TTC549 (cell line): ENCODE measurements around the gene RSAD2.
"Not testable (repeated sequence)": the region's sequence is repeated elsewhere in the genome, so short reads cannot be mapped to it uniquely, and the experiment has no call there.

Experiments
- FAIRE-seq: peaks from 2 replicates; lab custom pipeline; 2012; peaks lifted over from hg19 to GRCh38; lab: Jason Lieb, UNC

The RSAD2 gene, protein sequence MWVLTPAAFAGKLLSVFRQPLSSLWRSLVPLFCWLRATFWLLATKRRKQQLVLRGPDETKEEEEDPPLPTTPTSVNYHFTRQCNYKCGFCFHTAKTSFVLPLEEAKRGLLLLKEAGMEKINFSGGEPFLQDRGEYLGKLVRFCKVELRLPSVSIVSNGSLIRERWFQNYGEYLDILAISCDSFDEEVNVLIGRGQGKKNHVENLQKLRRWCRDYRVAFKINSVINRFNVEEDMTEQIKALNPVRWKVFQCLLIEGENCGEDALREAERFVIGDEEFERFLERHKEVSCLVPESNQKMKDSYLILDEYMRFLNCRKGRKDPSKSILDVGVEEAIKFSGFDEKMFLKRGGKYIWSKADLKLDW

DNA sequence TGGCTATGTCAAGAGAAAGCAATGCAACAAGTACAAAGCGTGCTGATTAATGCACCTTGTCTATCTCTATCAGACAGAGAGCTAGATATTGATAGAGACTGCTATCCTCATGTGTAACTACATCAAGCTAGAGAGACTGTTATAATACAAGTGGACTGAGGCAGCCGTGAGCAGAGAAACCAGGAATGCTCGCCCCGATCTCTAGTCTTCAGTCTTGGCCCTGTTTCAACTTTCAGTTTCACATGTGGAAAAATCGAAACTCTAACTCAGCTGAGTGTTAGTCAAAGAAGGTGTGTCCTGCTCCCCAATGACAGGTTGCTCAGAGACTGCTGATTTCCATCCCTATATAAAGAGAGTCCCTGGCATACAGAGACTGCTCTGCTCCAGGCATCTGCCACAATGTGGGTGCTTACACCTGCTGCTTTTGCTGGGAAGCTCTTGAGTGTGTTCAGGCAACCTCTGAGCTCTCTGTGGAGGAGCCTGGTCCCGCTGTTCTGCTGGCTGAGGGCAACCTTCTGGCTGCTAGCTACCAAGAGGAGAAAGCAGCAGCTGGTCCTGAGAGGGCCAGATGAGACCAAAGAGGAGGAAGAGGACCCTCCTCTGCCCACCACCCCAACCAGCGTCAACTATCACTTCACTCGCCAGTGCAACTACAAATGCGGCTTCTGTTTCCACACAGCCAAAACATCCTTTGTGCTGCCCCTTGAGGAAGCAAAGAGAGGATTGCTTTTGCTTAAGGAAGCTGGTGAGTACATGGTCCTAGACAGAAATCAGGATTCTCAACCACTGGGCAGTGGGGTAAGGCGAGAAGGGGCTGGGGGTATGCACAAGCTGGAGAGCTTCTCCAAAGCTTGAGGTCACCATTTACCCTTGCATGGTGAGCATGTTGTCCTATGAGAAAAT, at the start of gene RSAD2:
TSS of gene RSAD2 (plus strand) at position 376 of the 903 bp plus-strand sequence. CDS start at position 400, 24 bp downstream.
- no peak for FAIRE-seq

- FAIRE-seq: peak; percentile 86
Observed at GRCh38 chr2:6828299-6828584, 49.3 kb upstream of the RSAD2 start.

DNA sequence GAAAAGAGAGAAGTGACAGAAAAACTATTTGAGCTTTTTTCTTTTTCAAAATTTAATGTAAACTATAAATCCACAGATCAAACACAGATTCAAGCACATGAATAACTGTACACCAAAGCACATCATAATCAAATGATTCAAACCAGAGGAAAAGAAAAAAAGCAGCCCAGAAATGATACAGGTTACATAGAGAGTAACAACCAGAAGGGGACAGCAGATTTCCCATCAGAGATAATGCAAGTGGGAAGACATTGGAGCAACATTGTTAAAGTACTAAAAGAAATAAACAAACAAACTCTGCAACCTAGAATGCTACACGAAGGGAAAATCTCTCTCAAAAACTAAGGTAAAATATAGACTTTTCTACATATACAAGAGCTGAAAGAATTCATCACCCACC, 46.3 kb upstream of the RSAD2 start:
- no peak for FAIRE-seq

- FAIRE-seq: no peak
Observed at GRCh38 chr2:6832596-6833299, 44.8 kb upstream of the RSAD2 start.

DNA sequence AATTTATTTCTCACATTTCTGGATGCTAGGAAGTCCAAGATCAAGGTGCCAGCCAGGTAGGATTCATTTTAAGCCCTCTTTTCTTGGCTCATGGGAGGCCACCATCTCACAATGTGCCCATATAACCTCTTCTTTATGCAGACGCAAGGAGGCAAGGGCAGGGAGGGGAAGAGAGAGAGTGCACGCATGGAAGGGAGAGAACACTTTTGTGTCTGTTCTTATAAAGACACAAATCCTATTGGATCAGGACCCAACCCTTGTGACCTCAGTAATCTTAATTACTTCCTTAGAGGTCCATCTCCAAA, 44.3 kb upstream of the RSAD2 start:
- FAIRE-seq: no peak

DNA sequence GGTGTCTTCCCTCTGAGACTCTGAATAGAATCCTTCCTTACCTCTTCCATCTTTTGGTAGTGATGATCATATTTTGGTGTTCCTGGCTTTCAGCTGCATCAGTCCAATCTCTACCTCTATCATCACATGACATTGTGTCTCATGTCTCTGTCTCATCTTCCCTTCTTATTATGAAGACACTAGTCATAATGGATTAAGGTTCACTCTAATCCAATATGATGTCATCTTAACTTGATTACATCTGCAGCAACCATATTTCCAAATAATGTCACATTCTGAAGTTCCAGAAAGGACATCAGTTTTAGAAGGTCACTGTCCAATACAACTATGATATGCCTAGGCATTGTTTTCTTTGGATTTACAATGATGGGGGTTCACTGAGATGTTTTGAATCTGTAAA, 43.4 kb upstream of the RSAD2 start:
- no peak for FAIRE-seq

GRCh38 chr2:6835467-6835866, 42.1 kb upstream of the RSAD2 start:
- FAIRE-seq: no peak

DNA sequence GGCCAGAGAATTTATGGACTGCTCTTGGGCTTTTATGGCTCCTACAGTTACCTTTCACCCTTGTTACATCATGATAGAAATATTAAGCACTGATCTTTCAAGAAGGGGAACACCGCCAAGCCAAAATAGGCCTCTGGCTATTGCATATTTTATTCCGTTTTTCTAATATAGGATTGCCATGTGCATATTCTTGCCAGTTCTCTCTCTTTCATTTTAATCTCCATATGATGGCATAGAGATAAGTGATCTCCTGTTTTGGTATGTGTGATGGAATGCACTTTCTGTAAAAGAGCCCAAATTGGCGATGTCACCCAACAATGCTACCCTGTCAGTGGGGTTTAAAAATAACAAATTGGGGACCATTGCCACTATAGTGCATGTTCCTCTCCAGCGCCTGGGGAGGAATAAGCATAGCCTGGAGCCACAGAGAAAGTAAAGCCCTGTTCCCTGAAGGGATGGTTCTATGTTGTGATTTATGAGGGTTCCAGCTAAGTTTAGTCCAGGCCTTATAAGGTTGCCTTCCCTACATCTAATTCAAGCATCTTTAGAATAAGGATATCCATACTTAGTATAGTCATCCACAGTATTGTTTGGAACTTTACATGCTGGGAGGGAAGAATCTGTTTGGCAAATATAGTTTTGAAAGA, 38.8 kb upstream of the RSAD2 start:
- no peak for FAIRE-seq

GRCh38 chr2:6841537-6842287, 35.9 kb upstream of the RSAD2 start:
- no peak for FAIRE-seq

GRCh38 chr2:6845312-6845711, 32.3 kb upstream of the RSAD2 start:
- FAIRE-seq: no peak

- no peak for FAIRE-seq
Observed at GRCh38 chr2:6845903-6846302, 31.7 kb upstream of the RSAD2 start.

- no peak for FAIRE-seq
Observed at GRCh38 chr2:6846540-6846939, 31.0 kb upstream of the RSAD2 start.

DNA sequence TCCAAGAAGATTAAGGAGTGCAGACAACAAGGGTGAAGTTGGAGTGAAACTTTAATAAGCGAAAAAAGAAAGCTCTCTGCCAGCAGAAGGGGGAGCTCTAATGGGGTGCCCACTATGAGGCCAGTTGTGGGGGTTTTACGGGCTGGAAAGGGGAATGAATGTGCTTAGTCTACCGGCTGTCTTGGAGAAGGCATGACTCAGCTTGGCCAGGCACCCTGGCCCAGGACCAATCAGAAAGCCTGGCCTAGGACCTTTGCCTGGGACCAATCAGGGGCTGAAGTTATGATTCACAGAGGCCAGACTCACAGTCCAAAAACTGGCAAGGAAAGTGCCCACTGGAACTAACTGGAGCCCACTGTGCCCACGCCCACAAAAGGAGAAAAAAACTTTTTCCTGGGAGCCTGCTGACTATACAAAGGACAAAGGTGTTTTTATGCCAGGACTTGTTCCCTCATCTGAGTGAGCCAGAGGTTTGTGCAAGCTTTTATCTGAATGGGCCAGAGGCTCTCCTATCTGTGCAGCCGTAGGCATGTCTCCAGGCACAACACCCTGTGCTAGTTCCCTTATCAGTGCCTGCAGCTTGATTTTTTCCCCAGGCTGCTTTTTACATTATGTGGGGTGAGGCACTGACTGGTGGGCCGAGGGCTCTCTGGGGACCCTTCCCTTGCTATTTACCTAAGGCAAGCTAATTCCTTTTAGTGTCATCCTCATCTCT, 30.5 kb upstream of the RSAD2 start:
- no peak for FAIRE-seq

GRCh38 chr2:6852195-6852594, 25.4 kb upstream of the RSAD2 start:
- FAIRE-seq: no peak

DNA sequence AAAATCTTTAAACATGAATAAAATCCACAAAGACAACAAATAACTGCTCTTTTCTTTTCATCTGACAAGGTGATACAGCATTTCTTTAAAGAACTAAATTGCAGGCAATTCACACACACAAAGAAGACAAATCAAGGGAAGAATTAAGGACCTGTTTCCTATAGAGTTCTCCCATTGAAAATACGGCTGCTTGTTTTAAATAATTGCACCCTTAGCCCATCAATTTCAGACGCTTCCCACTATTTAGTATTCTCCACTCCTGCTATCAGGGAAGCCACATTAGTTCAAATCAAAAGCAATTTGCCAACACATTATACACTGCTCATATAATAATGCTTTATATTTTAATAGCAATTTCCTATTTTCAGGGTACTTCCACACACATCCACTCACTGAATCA, 23.2 kb upstream of the RSAD2 start:
- FAIRE-seq: no peak

DNA sequence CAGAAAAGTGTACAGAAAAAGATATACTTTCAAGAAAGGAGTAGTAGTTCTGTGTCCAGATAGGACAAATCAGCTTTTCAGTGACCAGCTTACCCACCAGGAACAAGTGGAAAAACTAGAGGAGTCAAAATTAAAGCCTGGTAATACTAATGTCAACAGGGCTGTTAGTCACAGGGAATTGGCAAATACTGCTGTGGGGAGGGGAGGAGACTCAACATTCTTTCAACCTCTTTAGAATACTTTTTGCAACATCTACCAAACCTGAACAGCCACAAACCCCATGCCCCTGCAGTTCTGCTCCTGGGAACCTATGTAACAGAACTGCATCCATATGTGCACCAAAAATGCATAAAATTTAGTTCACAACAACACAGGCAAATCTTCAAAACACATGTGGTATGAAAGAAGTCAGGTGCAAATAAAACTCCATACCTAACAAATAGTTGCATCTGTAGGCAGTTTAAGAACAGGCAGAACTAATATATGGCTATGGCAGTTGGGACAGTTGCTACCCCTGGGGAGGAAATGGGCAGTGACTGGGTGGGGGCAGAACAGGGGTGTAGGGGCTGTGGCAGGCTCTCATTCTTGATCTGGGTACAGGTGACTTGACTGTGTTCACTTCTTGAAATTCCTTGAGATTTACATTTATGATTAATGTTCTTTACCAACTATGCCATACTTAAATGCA, 21.6 kb upstream of the RSAD2 start:
- no peak for FAIRE-seq

DNA sequence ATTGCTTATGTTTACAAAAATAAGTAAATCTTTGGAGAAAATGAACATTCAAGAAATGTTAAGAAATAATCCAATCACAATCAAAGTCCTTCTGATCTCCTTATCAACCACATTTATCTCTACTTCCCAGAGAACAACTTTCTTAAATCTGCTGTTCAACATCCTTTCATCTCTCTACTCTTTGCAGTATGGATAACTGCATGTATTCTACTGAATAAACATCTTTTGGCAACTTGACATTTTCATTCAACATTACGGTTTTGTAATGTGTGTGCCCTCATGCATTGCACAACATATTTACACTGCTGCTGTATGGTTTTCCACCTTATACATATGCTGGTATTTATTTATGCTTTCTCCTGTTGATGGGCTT, 21.0 kb upstream of the RSAD2 start:
- no peak for FAIRE-seq

- FAIRE-seq: not testable (repeated sequence)
Observed at GRCh38 chr2:6858466-6859027, 19.0 kb upstream of the RSAD2 start.

DNA sequence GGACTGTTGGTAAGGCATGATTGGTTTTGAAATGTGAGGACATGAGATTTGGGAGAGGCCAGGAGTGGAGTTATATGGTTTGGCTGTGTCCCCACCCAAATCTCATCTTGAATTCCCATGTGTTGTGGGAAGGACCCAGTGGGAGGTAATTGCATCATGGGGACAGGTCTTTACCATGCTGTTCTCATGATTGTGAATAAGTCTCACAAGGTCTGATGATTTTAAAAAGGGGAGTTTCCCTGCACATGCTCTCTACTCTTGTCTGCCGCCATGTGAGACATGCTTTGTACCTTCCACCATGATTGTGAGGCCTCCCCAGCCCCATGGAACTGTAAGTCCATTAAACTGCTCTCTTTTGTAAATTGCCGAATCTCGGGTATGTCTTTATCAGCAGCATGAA, 17.3 kb upstream of the RSAD2 start:
- no peak for FAIRE-seq

DNA sequence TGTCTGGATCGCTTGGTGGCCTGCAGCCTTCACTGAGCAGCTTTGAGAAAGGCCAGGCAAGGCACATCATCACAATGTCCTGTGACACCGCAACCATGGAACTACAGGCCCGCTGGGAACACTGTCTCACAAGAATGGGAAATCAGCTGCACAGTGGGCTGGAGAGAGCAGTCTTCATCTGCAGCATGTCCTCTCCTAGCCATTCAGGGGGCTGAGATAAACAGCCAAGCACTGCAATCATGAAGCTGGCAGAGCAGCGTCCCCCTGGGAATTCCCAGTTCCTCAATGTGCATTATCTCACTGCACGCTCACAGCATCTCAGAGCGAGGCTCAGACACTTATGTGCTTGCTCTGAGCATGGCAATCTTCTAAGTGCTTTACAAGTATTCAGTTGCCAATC, 13.8 kb upstream of the RSAD2 start:
- no peak for FAIRE-seq
